ENCODE data around the gene BCLAF1. TPM values are rescaled to one million over a fixed set of nuclear protein-coding genes. Genes with fewer than 3 reads are reported as not detected.

The BCLAF1 gene
- total and polyA plus RNA-seq, 2 experiments from 2014 or later: 133 to 151 TPM

DNA sequence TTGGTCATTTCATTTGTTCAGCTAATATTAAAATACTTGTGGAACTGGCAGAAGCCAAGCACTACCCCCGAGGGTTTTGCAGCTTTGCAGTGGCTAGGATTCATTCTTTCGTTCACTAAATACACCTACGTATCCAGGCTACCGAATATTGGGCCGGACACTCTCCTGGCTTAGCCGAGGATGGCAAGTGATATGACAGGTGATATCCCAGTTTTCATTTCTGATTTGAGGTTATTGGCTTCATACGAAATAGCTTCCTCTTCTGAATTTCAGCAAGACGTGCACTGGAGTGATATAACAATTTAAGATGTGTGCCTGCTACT, 39.0 kb downstream of the BCLAF1 start (continued):
- no peak for TF ChIP-seq ZNF462 (CRISPR knock-in tag; IDR thresholded peaks at IDR 0.05)
- TF ChIP-seq, protein P1, sequence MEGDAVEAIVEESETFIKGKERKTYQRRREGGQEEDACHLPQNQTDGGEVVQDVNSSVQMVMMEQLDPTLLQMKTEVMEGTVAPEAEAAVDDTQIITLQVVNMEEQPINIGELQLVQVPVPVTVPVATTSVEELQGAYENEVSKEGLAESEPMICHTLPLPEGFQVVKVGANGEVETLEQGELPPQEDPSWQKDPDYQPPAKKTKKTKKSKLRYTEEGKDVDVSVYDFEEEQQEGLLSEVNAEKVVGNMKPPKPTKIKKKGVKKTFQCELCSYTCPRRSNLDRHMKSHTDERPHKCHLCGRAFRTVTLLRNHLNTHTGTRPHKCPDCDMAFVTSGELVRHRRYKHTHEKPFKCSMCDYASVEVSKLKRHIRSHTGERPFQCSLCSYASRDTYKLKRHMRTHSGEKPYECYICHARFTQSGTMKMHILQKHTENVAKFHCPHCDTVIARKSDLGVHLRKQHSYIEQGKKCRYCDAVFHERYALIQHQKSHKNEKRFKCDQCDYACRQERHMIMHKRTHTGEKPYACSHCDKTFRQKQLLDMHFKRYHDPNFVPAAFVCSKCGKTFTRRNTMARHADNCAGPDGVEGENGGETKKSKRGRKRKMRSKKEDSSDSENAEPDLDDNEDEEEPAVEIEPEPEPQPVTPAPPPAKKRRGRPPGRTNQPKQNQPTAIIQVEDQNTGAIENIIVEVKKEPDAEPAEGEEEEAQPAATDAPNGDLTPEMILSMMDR (conservative IDR thresholded peaks at IDR 0.05; ENCODE audit: low read depth in 2 of 2): no peak
- no peak for TF ChIP-seq NANOG (IDR thresholded peaks at IDR 0.05; ENCODE audit: borderline replicate concordance)
- TF ChIP-seq CREB1 (CRISPR knock-in tag; IDR thresholded peaks at IDR 0.05; ENCODE audit: low read depth): no peak
- TF ChIP-seq EZH2 (IDR thresholded peaks at IDR 0.05; ENCODE audit: low read depth, unreplicated experiment): no peak
- no peak for TF ChIP-seq ZNF114 (CRISPR knock-in tag; IDR thresholded peaks at IDR 0.05)
- TF ChIP-seq EZH2phosphoT487 (IDR thresholded peaks at IDR 0.05; ENCODE audit: unreplicated experiment): no peak

Data from GM23338 (cell line).